T-cell (primary cell): Measurements from ENCODE around the gene RILPL1. TPM values are rescaled to one million over a fixed set of nuclear protein-coding genes. Genes with fewer than 3 reads are reported as not detected.

Source experiments
- ATAC-seq, 4 experiments: fragments of 200-7000 bp in 3 of 4; fragments of 150-1000 bp in 1 of 4; cut with Tn5 transposase; replicated peaks in 1 of 4; 1 replicate in 3 of 4; 2 replicates in 1 of 4; pipeline ENCODE4 v1.10.0; 2021; ENCODE audit warnings: moderate library complexity in 3 of 4, mild to moderate bottlenecking in 2 of 4, moderate number of reproducible peaks in 1 of 4
- CTCF ChIA-PET, 2 donors: fragments of 300-600 bp; sonication (Branson Sonifier 250); formaldehyde crosslinking; loops; one replicate each; lab custom pipeline; 2022; ENCODE audit warnings: antibody characterized with exemption in 2 of 2; lab: Charles Lee
- POLR2A ChIA-PET, 2 donors: fragments of 300-600 bp; sonication (Branson Sonifier 250); formaldehyde crosslinking; loops; one replicate each; lab custom pipeline; 2022; ENCODE audit warnings: antibody characterized with exemption in 2 of 2; lab: Charles Lee
- DNase-seq, 35 experiments: peaks; one replicate each; pipeline versions ENCODE4 v3.0.0 to v3.0.0-alpha.2; 2013 to 2023
- H3K27ac ChIP-seq: one replicate; pipeline ENCODE4 v1.5.1; 2013; ENCODE audit warnings: low read length
- H3K27me3 ChIP-seq, 2 experiments: replicated peaks in 1 of 2; 1 replicate in 1 of 2; 2 replicates in 1 of 2; pipeline versions ENCODE4 v1.6.1 to v1.7.0; 2013; ENCODE audit warnings: low read length in 1 of 2, mixed read lengths in 1 of 2; ENCODE audit not compliant: control insufficient read depth in 2 of 2, insufficient read depth in 2 of 2; ENCODE audit errors: extremely low read depth in 1 of 2
- H3K36me3 ChIP-seq, 2 donors: 1 replicate in 1 of 2; 2 replicates in 1 of 2; pipeline versions ENCODE4 v1.6.1 to v1.7.0; 2013; ENCODE audit warnings: low read length in 1 of 2; ENCODE audit not compliant: control insufficient read depth in 2 of 2, insufficient read depth in 1 of 2; ENCODE audit errors: extremely low read depth in 1 of 2
- H3K4me1 ChIP-seq, 2 experiments: 1 replicate in 1 of 2; 2 replicates in 1 of 2; pipeline versions ENCODE4 v1.6.1 to v1.7.0; 2013; ENCODE audit warnings: low read length in 2 of 2, mixed read lengths in 1 of 2; ENCODE audit not compliant: insufficient read depth in 2 of 2, control insufficient read depth in 1 of 2; ENCODE audit errors: extremely low read depth in 1 of 2
- H3K4me3 ChIP-seq, 2 donors: 1 replicate in 1 of 2; 2 replicates in 1 of 2; pipeline versions ENCODE4 v1.5.1 to v1.7.0; 2013; ENCODE audit warnings: mild to moderate bottlenecking in 2 of 2, low read length in 1 of 2, moderate library complexity in 1 of 2; ENCODE audit not compliant: control insufficient read depth in 1 of 2; ENCODE audit errors: extremely low read depth in 1 of 2
- H3K9me3 ChIP-seq: 2 replicates; pipeline ENCODE4 v1.7.0; 2013
- H3K27ac Mint-ChIP-seq, 2 donors: one replicate each; pipeline ENCODE4 v1.8.0; 2020 to 2021; ENCODE audit warnings: mild to moderate bottlenecking in 2 of 2, mixed read lengths in 2 of 2
- H3K27me3 Mint-ChIP-seq, 2 donors: one replicate each; pipeline ENCODE4 v1.8.0; 2021 to 2022; ENCODE audit warnings: mixed read lengths in 2 of 2
- H3K36me3 Mint-ChIP-seq: one replicate; pipeline ENCODE4 v1.8.0; 2021; ENCODE audit warnings: mixed read lengths
- H3K4me1 Mint-ChIP-seq, 3 donors: one replicate each; pipeline ENCODE4 v1.8.0; 2020 to 2022; ENCODE audit warnings: mixed read lengths in 3 of 3, mild to moderate bottlenecking in 1 of 3
- H3K4me3 Mint-ChIP-seq, 3 donors: one replicate each; pipeline ENCODE4 v1.8.0; 2020 to 2022; ENCODE audit warnings: mild to moderate bottlenecking in 3 of 3, mixed read lengths in 3 of 3, moderate library complexity in 3 of 3
- H3K9me3 Mint-ChIP-seq, 3 donors: one replicate each; pipeline ENCODE4 v1.8.0; 2020 to 2022; ENCODE audit warnings: mixed read lengths in 3 of 3
- WGBS: methylation state at CpG from one replicate; pipeline ENCODE4 v1.1.5; 2013; ENCODE audit warnings: missing lambda C conversion rate; ENCODE audit not compliant: insufficient coverage; 5-methylcytosine and 5-hydroxymethylcytosine counted together
- total RNA-seq, 35 experiments: library from RNA in 6 of 35; stranded (reverse) in 6 of 35; fragments of 120-200 nt in 1 of 35; gene quantifications; one replicate each; pipeline versions ENCODE4 v1.2.1 to v1.2.4 and lab custom pipeline; 2013 to 2026

Gene RILPL1
- total RNA-seq, 5 donors from 2014 or later (not counting 1 experiment from before 2014, with no cell fraction given), result 2.8 to 8.9 (median 6.1) TPM

DNA sequence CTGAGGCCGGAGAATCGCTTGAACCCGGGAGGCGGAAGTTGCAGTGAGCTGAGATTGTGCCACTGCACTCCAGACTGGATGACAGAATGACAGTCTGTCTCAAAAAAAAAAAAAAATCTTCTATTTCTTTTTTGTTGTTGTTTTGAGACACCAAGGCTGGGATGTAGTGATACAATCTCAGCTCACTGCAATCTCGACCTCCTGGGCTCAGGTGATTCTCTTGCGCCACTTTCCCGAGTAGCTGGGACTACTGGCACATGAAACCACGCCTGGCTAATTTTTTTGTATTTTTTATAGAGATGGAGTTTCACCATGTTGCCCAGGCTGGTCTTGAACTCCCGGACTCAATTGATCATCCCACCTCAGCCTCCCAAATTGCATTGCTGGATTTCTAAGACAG lies 82.9 kb downstream of the RILPL1 start:
- H3K4me1 ChIP-seq, result peaks cover 4 to 28% of the 10 kb centered on the region in 2 experiments
- WGBS, result 100% methylated on average over 1 of the region's 9 CpGs
- no peak overlapping the region for H3K27ac ChIP-seq
- no peaks in the 10 kb centered on the region for H3K36me3 ChIP-seq
- no peaks in the 10 kb centered on the region for H3K9me3 ChIP-seq
- no peaks in the 10 kb centered on the region for H3K9me3 Mint-ChIP-seq
- ChIA-PET POLR2A (no interaction called here), CTCF (interaction anchor here in 1 of 2 donors (0.6 kb wide), 1 partner anchor 89 kb away, joined by 3 read pairs; no protein-coding TSS in a partner anchor)
- H3K36me3 Mint-ChIP-seq, result no peaks in the 10 kb centered on the region
- H3K4me3 Mint-ChIP-seq, result no peak overlapping the region
- peaks cover 26 to 31% (median 27%) of the 10 kb centered on the region in 3 donors for H3K4me1 Mint-ChIP-seq
- no peaks in the 10 kb centered on the region for H3K27me3 Mint-ChIP-seq
- no peak overlapping the region for H3K4me3 ChIP-seq
- peak overlapping the region in 1 of 2 donors; percentile 63 for H3K27ac Mint-ChIP-seq
- no peak for ATAC-seq
- no peaks in the 10 kb centered on the region for H3K27me3 ChIP-seq
- no peak for DNase-seq

DNA sequence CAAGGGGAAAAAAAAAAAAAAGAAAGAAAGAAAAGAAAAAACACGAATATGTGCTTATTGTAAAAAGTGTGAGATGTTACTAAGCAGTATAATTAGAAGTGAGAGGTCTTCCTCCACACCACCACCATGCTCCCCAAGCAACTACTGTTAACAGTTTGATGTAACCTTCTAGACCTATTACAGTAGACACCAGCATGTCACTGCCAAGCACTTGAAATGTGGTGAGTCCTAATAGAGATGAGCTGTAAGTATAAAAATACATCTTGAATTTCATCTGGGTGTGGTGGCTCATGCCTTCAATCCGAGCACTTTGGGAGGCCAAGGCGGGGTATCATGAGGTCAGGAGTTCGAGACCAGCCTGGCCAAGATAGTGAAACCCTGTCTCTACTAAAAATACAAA lies 83.7 kb downstream of the RILPL1 start:
- DNase-seq, result no peak
- CTCF ChIA-PET, result no interaction called here
- POLR2A ChIA-PET, result interaction anchor here in 1 of 2 donors (0.6 kb wide), 1 partner anchor 85 kb away, joined by 3 read pairs; no protein-coding TSS in a partner anchor
- Mint-ChIP-seq H3K27ac (peak overlapping the region; percentile 84 to 93), H3K36me3 (no peaks in the 10 kb centered on the region), H3K4me3 (no peak overlapping the region), H3K4me1 (peaks cover 30 to 33% (median 31%) of the 10 kb centered on the region in 3 donors), H3K27me3 (no peaks in the 10 kb centered on the region), H3K9me3 (no peaks in the 10 kb centered on the region)
- 100% methylated on average over 3 of the region's 4 CpGs for WGBS
- Histone ChIP-seq H3K9me3 (no peaks in the 10 kb centered on the region), H3K36me3 (no peaks in the 10 kb centered on the region), H3K27me3 (no peaks in the 10 kb centered on the region), H3K4me3 (no peak overlapping the region), H3K4me1 (peaks cover 4 to 34% of the 10 kb centered on the region in 2 experiments), H3K27ac (no peak overlapping the region)
- ATAC-seq, result no peak

DNA sequence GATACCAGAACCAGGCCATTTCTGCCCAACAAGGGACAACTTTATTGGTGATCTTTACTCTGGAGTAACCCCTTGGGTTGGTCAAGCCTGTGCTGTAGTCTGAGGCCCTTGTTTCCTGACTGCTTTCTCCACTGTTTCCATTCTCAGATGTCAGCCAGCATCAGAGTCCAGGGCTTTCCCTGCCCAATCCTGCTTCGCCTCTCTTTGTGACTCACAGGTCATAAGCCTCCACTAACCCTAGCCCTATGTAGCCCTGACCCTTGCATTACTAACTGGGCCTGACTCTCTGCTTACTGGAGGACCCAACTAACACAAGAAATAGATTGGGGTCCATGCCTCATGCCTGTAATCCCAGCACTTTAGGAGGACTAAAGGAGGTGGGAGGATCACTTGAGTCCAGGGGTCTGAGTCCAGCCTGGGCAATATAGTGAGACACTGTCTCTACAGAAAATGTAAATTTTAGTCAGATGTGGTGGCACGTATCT lies 84.2 kb downstream of the RILPL1 start:
- ATAC-seq (no peak), DNase-seq (no peak)
- no peaks in the 10 kb centered on the region for H3K27me3 Mint-ChIP-seq
- peak overlapping the region; percentile 84 to 93 for H3K27ac Mint-ChIP-seq
- peaks cover 31 to 35% (median 34%) of the 10 kb centered on the region in 3 donors for H3K4me1 Mint-ChIP-seq
- ChIA-PET POLR2A (interaction anchor here (0.6 to 0.9 kb wide), 3 partner anchors 9 to 153 kb away, joined by 3 to 7 read pairs (median 3); partner anchors contain the start of gene SNRNP35 (in 1 of the 2)), CTCF (interaction anchor here in 1 of 2 donors (1.0 to 1.5 kb wide), 2 partner anchors 9 to 14 kb away, joined by 4 read pairs; partner anchors contain the start of gene SNRNP35)
- no peaks in the 10 kb centered on the region for H3K36me3 Mint-ChIP-seq
- WGBS, result 92% methylated on average over 2 of the region's 2 CpGs
- peak overlapping the region; percentile 79 for H3K27ac ChIP-seq
- H3K27me3 ChIP-seq, result no peaks in the 10 kb centered on the region
- no peaks in the 10 kb centered on the region for H3K9me3 Mint-ChIP-seq
- no peak overlapping the region for H3K4me3 ChIP-seq
- no peaks in the 10 kb centered on the region for H3K9me3 ChIP-seq
- H3K4me1 ChIP-seq, result peaks cover 4 to 34% of the 10 kb centered on the region in 2 experiments
- H3K4me3 Mint-ChIP-seq, result peak overlapping the region in 2 of 3 donors; percentile 41 to 49
- no peaks in the 10 kb centered on the region for H3K36me3 ChIP-seq

DNA sequence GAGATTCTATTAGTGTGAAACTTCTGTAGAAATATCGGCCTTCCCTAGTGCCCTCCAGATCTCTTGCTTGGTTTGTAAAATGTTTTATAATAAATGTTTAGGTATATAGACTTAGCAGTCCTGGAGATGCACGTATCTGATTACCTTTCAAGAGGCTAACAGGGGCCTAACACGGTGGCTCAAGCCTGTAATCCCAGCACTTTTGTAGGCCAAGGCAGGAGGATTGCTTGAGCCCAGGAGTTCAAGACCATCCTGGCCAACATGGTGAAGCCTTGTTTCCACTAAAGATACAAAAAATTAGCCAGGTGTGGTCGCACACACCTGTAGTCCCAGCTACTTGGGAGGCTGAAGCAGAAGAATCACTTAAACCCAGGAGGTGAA lies 87.2 kb downstream of the RILPL1 start:
- peak overlapping the region; percentile 86 to 90 for H3K27ac Mint-ChIP-seq
- H3K4me3 Mint-ChIP-seq, result peak overlapping the region in 1 of 3 donors; percentile 53
- no peaks in the 10 kb centered on the region for H3K36me3 Mint-ChIP-seq

DNA sequence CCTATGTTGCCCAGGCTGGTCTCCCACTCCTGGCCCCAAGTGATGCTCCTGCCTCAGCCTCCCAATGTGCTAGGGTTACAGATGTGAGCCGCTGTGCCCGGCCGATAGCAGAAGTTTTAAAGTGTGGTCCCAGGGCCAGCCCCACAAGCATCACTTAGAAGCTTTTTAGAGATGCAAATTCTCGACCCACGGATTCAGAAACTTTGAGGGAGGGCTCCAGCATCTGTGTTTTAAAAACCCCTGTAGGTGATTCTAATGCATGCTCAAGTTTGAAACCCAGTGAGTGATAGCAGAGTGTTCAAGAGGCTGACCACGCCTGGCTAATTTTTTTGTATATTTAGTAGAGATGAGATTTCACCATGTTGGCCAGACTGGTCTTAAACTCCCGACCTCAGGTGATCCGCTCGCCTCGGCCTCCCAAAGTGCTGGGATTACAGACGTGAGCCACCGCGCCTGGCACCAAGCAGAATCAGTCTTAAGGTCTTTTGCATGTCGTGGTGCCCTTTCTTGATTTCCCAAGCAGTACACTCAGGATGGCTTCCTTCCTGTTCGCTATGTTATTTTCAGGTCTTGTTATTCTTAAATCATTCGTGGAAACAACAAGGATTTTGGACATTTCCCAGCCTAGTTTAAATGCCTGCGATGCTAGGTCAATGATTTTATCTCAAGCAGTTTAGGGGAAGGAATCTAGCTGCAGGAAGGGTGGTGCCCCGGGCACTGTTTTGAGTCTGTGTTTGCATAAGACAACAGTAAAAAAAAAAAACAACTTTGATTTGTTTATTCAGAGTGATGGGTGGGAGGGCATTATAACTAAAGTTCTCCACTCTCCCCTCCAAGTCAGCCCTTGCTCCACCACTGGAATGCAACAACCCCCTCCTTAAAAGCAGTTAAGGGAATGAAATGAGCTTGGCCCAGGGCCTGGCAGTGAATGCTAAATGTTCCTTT lies 87.9 kb downstream of the RILPL1 start:
- no peaks in the 10 kb centered on the region for H3K9me3 Mint-ChIP-seq
- no peaks in the 10 kb centered on the region for H3K36me3 Mint-ChIP-seq
- no peaks in the 10 kb centered on the region for H3K27me3 Mint-ChIP-seq
- peak overlapping the region in 2 of 3 donors; percentile 34 to 53 for H3K4me3 Mint-ChIP-seq
- WGBS, result 72% methylated on average over 16 of the region's 18 CpGs
- peaks cover 31 to 35% (median 34%) of the 10 kb centered on the region in 3 donors for H3K4me1 Mint-ChIP-seq
- DNase-seq (no peak), ATAC-seq (no peak)
- CTCF ChIA-PET, result interaction anchor here in 1 of 2 donors (0.5 to 0.7 kb wide), 2 partner anchors 295 to 1097 kb away, joined by 5 to 6 read pairs; partner anchors contain the start of gene PITPNM2
- peaks cover 4 to 34% of the 10 kb centered on the region in 2 experiments for H3K4me1 ChIP-seq
- peak overlapping the region; percentile 86 to 90 for H3K27ac Mint-ChIP-seq
- H3K9me3 ChIP-seq, result no peaks in the 10 kb centered on the region
- H3K36me3 ChIP-seq, result no peaks in the 10 kb centered on the region
- H3K27me3 ChIP-seq, result no peaks in the 10 kb centered on the region
- no peak overlapping the region for H3K4me3 ChIP-seq
- POLR2A ChIA-PET, result interaction anchor here in 1 of 2 donors (0.6 to 0.7 kb wide), 3 partner anchors 14 to 460 kb away, joined by 3 to 4 read pairs (median 3); no protein-coding TSS in a partner anchor
- H3K27ac ChIP-seq, result peak overlapping the region; percentile 34

More for the DNA sequence above, 87.2 kb downstream of the RILPL1 start:
- Mint-ChIP-seq H3K27me3 (no peaks in the 10 kb centered on the region), H3K9me3 (no peaks in the 10 kb centered on the region), H3K4me1 (peaks cover 31 to 35% (median 34%) of the 10 kb centered on the region in 3 donors)
- Histone ChIP-seq H3K27ac (peak overlapping the region; percentile 34), H3K4me3 (no peak overlapping the region), H3K36me3 (no peaks in the 10 kb centered on the region), H3K27me3 (no peaks in the 10 kb centered on the region), H3K4me1 (peaks cover 4 to 34% of the 10 kb centered on the region in 2 experiments), H3K9me3 (no peaks in the 10 kb centered on the region)
- ChIA-PET CTCF (interaction anchor here in 1 of 2 donors (0.7 kb wide), 1 partner anchor 1098 kb away, joined by 6 read pairs; no protein-coding TSS in a partner anchor), POLR2A (interaction anchor here in 1 of 2 donors (0.6 to 0.7 kb wide), 2 partner anchors 20 to 461 kb away, joined by 3 to 4 read pairs; no protein-coding TSS in a partner anchor)
- no peak for DNase-seq
- WGBS, result 68% methylated on average over 2 of the region's 4 CpGs
- no peak for ATAC-seq
